ENCODE results near the gene WDR55. TPM values are rescaled to one million over a fixed set of nuclear protein-coding genes. Genes with fewer than 3 reads are reported as not detected.

WDR55 gene
- total RNA-seq, 1 donor from 2014 or later, result 28.8 TPM

DNA sequence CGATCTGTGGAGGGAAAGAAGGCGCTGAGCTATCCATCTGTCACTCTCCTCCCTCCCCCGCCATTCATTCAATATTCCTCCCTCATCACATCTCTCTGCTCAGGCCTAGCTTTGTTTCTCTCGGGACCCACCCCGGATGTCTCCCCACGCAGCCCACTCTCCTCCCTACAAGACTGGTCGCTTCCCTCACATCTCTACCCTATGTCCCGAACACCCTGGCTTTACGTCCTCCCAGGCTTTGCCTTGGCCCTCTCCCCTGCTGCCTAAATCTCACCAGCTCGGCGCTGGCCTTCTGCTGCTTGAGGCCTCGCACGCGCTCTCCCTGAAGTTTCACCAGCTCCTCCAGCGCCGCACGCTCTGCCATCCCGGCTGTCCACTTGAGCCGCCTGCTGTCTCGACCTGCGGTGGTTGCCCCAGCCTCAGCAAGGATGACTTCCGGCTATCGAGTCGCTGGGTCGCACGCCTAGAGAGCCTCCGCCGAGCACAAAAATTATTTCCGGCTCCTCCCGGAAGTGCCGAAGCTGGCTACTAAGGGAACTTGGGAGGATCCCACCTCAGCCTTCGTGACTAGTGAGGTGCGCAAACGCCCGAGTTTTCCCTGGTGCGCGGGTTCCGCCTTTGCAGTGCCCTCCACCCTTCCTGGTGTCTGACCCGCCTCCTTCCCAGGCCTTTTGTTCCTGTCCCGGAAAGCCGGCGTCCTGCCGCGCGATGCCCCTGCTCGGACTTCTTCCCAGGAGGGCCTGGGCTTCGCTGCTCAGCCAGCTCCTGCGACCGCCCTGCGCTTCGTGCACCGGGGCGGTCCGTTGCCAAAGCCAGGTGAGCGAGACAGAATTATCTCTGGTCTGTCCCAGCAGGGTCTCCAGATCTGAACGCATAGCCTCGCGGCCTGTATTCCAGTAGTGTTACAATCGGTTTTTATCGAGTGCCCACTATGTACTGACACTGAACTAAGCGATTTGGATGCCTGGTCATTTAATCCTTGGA, 26.5 kb downstream of the WDR55 start, which contains the start of the genes HARS1 and HARS2:
HARS1 (minus strand) TSS at position 430 of the 984 bp plus-strand sequence; CDS start at position 364, 66 bp downstream.
HARS2 (plus strand) TSS at position 515 of the 984 bp plus-strand sequence; CDS start at position 709, 194 bp downstream.
- H3K27me3 Mint-ChIP-seq (ENCODE audit: low read depth, unreplicated experiment), result no peaks in the 10 kb centered on the region
- H3K36me3 Mint-ChIP-seq (ENCODE audit: low read depth, unreplicated experiment), result peaks cover 14% of the 10 kb centered on the region
- peaks cover 89% of the 10 kb centered on the region for H3K79me2 ChIP-seq (ENCODE audit: insufficient read depth, low read length)
- H3K9me3 Mint-ChIP-seq (ENCODE audit: unreplicated experiment), result no peaks in the 10 kb centered on the region
- H3K27ac Mint-ChIP-seq (ENCODE audit: unreplicated experiment), result peak within 1 kb of the TSS; percentile 82
- FAIRE-seq (no peak), DNase-seq (ENCODE audit: low read depth) (peak; percentile 94)
- H3K27me3 ChIP-seq (ENCODE audit: insufficient read depth, low read length), result no peaks in the 10 kb centered on the region
- peak within 1 kb of the TSS; percentile 97 for H3K9ac ChIP-seq (ENCODE audit: low read length)
- TF ChIP-seq CTCF (IDR thresholded peaks at IDR 0.05; ENCODE audit: insufficient read depth, low read depth, low read length), result no peak
- TF ChIP-seq EZH2 (IDR thresholded peaks at IDR 0.05; ENCODE audit: insufficient read depth, low read length), result no peak
- peak within 1 kb of the TSS; percentile 96 for H2AFZ ChIP-seq (ENCODE audit: low read depth, low read length)
- H3K36me3 ChIP-seq (ENCODE audit: insufficient read depth, low read length), result peaks cover 39% of the 10 kb centered on the region
- H4K20me1 ChIP-seq (ENCODE audit: insufficient read depth, low read length), result peaks cover 23% of the 10 kb centered on the region
- H3K4me1 ChIP-seq (ENCODE audit: insufficient read depth, low read length), result peaks cover 10% of the 10 kb centered on the region
- H3K4me3 Mint-ChIP-seq (ENCODE audit: unreplicated experiment), result peak within 1 kb of the TSS; percentile 96
- H3K4me3 ChIP-seq (ENCODE audit: insufficient read depth, low read depth, low read length), result peak within 1 kb of the TSS; percentile 98
- peak within 1 kb of the TSS; percentile 76 for H3K27ac ChIP-seq (ENCODE audit: low read depth, low read length)
- H3K4me2 ChIP-seq (ENCODE audit: low read length), result peak within 1 kb of the TSS; percentile 92
- H3K4me1 Mint-ChIP-seq (ENCODE audit: low read depth, unreplicated experiment), result peaks cover 18% of the 10 kb centered on the region
- no peaks in the 10 kb centered on the region for H3K9me3 ChIP-seq (ENCODE audit: insufficient read depth, low read depth, low read length)

DNA sequence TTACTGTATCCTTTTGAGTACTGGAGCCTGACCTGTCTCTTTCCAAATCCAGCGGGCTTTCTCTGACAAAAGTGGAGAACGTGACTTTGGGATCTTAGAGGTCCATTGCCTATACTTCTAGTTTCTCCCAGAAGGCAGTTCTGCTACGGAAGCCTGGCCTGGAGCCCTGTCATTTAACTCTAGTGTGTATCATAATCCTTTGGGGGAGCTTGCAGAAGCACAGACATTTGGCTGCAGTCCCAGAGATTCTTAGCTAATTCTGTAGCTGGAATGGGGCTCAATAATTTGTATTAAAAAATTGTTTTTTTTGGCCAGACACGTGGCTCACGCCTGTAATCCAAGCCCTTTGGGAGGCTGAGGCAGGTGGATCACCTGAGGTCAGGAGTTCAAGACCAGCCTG, 29.6 kb downstream of the WDR55 start:
- H3K9me3 Mint-ChIP-seq (ENCODE audit: unreplicated experiment), result no peaks in the 10 kb centered on the region
- H3K36me3 ChIP-seq (ENCODE audit: insufficient read depth, low read length), result peaks cover 52% of the 10 kb centered on the region
- no peak overlapping the region for H3K4me3 ChIP-seq (ENCODE audit: insufficient read depth, low read depth, low read length)
- H3K4me1 Mint-ChIP-seq (ENCODE audit: low read depth, unreplicated experiment), result peaks cover 20% of the 10 kb centered on the region
- H3K27ac Mint-ChIP-seq (ENCODE audit: unreplicated experiment), result no peak overlapping the region
- DNase-seq (ENCODE audit: low read depth) (no peak), FAIRE-seq (no peak)
- H4K20me1 ChIP-seq (ENCODE audit: insufficient read depth, low read length), result peaks cover 26% of the 10 kb centered on the region
- H3K36me3 Mint-ChIP-seq (ENCODE audit: low read depth, unreplicated experiment), result peaks cover 18% of the 10 kb centered on the region
- H3K9ac ChIP-seq (ENCODE audit: low read length), result no peak overlapping the region
- H3K9me3 ChIP-seq (ENCODE audit: insufficient read depth, low read depth, low read length), result no peaks in the 10 kb centered on the region
- no peak overlapping the region for H3K4me2 ChIP-seq (ENCODE audit: low read length)
- no peak overlapping the region for H3K27ac ChIP-seq (ENCODE audit: low read depth, low read length)
- peak overlapping the region; percentile 45 for H3K4me3 Mint-ChIP-seq (ENCODE audit: unreplicated experiment)
- H3K79me2 ChIP-seq (ENCODE audit: insufficient read depth, low read length), result peaks cover 64% of the 10 kb centered on the region
- H3K27me3 Mint-ChIP-seq (ENCODE audit: low read depth, unreplicated experiment), result no peaks in the 10 kb centered on the region
- H2AFZ ChIP-seq (ENCODE audit: low read depth, low read length), result no peak overlapping the region
- TF ChIP-seq CTCF (IDR thresholded peaks at IDR 0.05; ENCODE audit: insufficient read depth, low read depth, low read length), result no peak
- TF ChIP-seq EZH2 (IDR thresholded peaks at IDR 0.05; ENCODE audit: insufficient read depth, low read length), result no peak
- H3K4me1 ChIP-seq (ENCODE audit: insufficient read depth, low read length), result peaks cover 10% of the 10 kb centered on the region
- no peaks in the 10 kb centered on the region for H3K27me3 ChIP-seq (ENCODE audit: insufficient read depth, low read length)

Data from astrocyte (in vitro differentiated cells and primary cell).